Keratinocyte (primary cell): ENCODE results near the gene LYRM2.

Experiments used
- EZH2 ChIP-seq: IDR thresholded peaks from one replicate; pipeline ENCODE4 v1.6.1; 2012; ENCODE audit warnings: inconsistent platforms, mild to moderate bottlenecking, low read length, moderate library complexity
- TF ChIP-seq, protein P1 (sequence below), 3 experiments: IDR thresholded peaks in 1 of 3; conservative IDR thresholded peaks in 1 of 3; optimal IDR thresholded peaks in 1 of 3; 2 replicates in 2 of 3; 3 replicates in 1 of 3; pipeline versions ENCODE3 to v1.5.1; 2011; ENCODE audit warnings: low read length in 3 of 3, mild to moderate bottlenecking in 3 of 3, moderate library complexity in 2 of 3, control low read depth in 1 of 3, inconsistent platforms in 1 of 3; ENCODE audit not compliant: insufficient read depth in 2 of 3; ENCODE audit errors: extremely low read depth in 1 of 3

DNA sequence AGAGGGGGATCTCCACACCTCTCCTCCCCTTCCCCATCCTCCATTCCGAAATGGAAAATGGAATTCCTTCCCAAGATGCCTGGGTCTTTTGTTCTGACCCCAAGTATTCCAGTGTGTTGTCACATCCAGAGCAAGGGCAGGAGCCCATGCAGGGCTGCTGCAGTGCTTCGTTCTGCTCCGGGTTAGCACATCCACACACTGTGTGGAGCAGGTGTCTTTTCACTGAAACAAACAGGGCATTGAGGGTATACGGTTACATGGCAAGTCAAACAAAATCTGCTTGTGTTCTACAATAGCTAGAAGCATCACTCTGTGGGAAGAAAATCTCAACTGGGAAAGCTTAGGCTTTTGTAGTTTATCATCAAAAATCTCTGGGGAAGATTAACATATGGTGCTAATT is 56.9 kb downstream of the LYRM2 start:
- TF ChIP-seq, protein P1, sequence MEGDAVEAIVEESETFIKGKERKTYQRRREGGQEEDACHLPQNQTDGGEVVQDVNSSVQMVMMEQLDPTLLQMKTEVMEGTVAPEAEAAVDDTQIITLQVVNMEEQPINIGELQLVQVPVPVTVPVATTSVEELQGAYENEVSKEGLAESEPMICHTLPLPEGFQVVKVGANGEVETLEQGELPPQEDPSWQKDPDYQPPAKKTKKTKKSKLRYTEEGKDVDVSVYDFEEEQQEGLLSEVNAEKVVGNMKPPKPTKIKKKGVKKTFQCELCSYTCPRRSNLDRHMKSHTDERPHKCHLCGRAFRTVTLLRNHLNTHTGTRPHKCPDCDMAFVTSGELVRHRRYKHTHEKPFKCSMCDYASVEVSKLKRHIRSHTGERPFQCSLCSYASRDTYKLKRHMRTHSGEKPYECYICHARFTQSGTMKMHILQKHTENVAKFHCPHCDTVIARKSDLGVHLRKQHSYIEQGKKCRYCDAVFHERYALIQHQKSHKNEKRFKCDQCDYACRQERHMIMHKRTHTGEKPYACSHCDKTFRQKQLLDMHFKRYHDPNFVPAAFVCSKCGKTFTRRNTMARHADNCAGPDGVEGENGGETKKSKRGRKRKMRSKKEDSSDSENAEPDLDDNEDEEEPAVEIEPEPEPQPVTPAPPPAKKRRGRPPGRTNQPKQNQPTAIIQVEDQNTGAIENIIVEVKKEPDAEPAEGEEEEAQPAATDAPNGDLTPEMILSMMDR (optimal IDR thresholded peaks at IDR 0.05 in 1 of 3, IDR thresholded peaks at IDR 0.05 in 1 of 3, conservative IDR thresholded peaks at IDR 0.05 in 1 of 3; ENCODE audit: extremely low read depth in 1 of 3, insufficient read depth in 2 of 3, low read length in 3 of 3): no peak
- TF ChIP-seq EZH2: no peak
